OCI-LY3 (cell line): ENCODE measurements around the gene USP5.
"Not testable (repeated sequence)": the region's sequence is repeated elsewhere in the genome, so short reads cannot be mapped to it uniquely, and the experiment has no call there.

Experiments
- H2AFZ ChIP-seq: fragments of 200-600, 300-600 bp; shearing (Covaris generic); 2 replicates; pipeline ENCODE4 v1.6.0; 2014; ENCODE audit warnings: antibody characterized with exemption, low read depth, low read length
- H3K27ac ChIP-seq: fragments of 200-600, 300-600 bp; sonication (generic); 2 replicates; pipeline ENCODE4 v1.5.1; 2014; ENCODE audit warnings: mild to moderate bottlenecking, low read length, moderate library complexity, mixed read lengths
- H3K27me3 ChIP-seq: fragments of 200-600, 300-600 bp; sonication (generic); 2 replicates; pipeline ENCODE4 v1.6.1; 2014; ENCODE audit warnings: low read depth, low read length, mixed read lengths
- H3K36me3 ChIP-seq: fragments of 200-600, 300-600 bp; sonication (generic); replicated peaks from 2 replicates; pipeline ENCODE3; 2014; ENCODE audit warnings: low read depth, low read length, mixed read lengths
- H3K4me1 ChIP-seq: fragments of 300-600, 200-600 bp; sonication (generic); 2 replicates; pipeline ENCODE4 v1.6.1; 2014; ENCODE audit warnings: low read length, mixed read lengths
- H3K4me2 ChIP-seq: fragments of 200-600, 300-600 bp; sonication (generic); 2 replicates; pipeline ENCODE4 v1.6.1; 2014; ENCODE audit warnings: low read length, mixed read lengths
- H3K4me3 ChIP-seq: fragments of 300-600, 200-600 bp; sonication (generic); 2 replicates; pipeline ENCODE4 v1.5.1; 2014; ENCODE audit warnings: antibody characterized with exemption, mild to moderate bottlenecking, low read length, moderate library complexity
- H3K79me2 ChIP-seq: fragments of 300-600, 200-600 bp; shearing (Covaris generic); 2 replicates; pipeline ENCODE4 v1.6.1; 2014; ENCODE audit warnings: mild to moderate bottlenecking, low read length, mixed read lengths
- H3K9ac ChIP-seq: fragments of 300-600, 200-600 bp; shearing (Covaris generic); 2 replicates; pipeline ENCODE4 v1.6.0; 2014; ENCODE audit warnings: mild to moderate bottlenecking, low read length, moderate library complexity
- H3K9me3 ChIP-seq: fragments of 200-600, 300-600 bp; shearing (Covaris generic); 2 replicates; pipeline ENCODE4 v1.6.1; 2014; ENCODE audit warnings: low read length, mixed read lengths; ENCODE audit not compliant: insufficient read depth
- H4K20me1 ChIP-seq: fragments of 200-600, 300-600 bp; sonication (generic); 2 replicates; pipeline ENCODE4 v1.6.1; 2016; ENCODE audit warnings: low read length, mixed read lengths; ENCODE audit not compliant: insufficient read depth
- EZH2phosphoT487 ChIP-seq: fragments of 200-600 bp; shearing (Covaris generic); IDR thresholded peaks from 2 replicates; pipeline ENCODE4 v1.6.1; 2018; ENCODE audit warnings: antibody characterized with exemption, mixed run types, low read depth
- TF ChIP-seq, protein P1 (sequence below): fragments of 200-600, 300-600 bp; sonication (generic); IDR thresholded peaks from 2 replicates; pipeline ENCODE4 v1.5.1; 2014; ENCODE audit warnings: antibody characterized with exemption, low read length, low read depth

USP5 gene

DNA sequence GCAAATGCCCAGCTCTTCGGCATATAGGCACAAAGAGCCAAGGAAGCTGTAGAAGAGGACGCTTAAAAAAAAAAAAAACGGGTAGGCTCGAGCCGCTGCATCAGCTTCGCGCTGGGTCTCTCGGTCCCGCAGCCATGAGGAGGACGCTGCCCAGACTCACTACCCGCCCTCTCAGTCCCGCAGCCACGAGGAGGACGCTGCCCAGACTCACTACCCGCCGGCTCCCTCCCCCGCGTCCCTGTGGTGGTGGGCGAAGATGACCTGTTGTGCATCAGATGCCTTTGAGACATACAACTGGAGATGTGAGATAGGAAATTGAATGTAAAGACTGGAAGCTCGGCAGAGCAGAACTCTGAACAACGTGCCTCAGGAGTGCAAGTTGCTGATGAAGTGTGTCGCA lies 32.6 kb downstream of the USP5 start:
- H3K27ac ChIP-seq: no peak overlapping the region

DNA sequence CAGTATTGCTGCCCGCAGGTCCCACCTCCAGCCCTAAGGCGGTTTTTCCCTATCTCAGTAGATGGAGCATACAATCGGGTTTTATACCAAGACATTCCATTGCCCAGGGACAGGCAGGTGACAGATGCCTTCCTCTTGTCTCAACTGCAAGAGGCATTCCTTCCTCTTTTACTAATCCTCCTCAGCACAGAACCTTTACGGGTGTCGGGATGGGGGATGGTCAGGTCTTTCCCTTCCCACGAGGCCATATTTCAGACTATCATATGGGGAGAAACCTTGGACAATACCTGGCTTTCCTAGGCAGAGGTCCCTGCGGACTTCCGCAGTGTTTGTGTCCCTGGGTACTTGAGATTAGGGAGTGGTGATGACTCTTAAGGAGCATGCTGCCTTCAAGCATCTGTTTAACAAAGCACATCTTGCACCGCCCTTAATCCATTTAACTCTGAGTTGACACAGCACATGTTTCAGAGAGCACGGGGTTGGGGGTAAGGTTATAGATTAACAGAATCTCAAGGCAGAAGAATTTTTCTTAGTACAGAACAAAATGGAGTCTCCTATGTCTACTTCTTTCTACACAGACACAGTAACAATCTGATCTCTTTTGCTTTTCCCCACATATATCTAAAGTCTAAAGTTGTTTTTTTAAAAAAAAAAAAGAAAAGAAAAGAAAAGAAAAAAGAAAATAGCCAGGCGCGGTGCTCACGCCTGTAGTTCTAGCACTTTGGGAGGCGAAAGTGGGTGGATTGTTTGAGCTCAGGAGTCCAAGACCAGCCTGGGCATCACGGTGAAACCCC lies 34.5 kb downstream of the USP5 start:
- H3K79me2 ChIP-seq, H4K20me1 ChIP-seq, H3K27me3 ChIP-seq, H3K36me3 ChIP-seq, H3K9ac ChIP-seq, H3K9me3 ChIP-seq, H2AFZ ChIP-seq, H3K4me3 ChIP-seq: not testable (repeated sequence)
- Histone ChIP-seq H3K4me2 (peak overlapping the region; percentile 24; the same call in 1 of the 2 replicates), H3K27ac (peak overlapping the region; percentile 21), H3K4me1 (peaks cover 32% of the 10 kb centered on the region)

More for the DNA sequence above, 32.6 kb downstream of the USP5 start:
- no peaks in the 10 kb centered on the region for H3K27me3 ChIP-seq
- no peak overlapping the region for H2AFZ ChIP-seq
- no peaks in the 10 kb centered on the region for H4K20me1 ChIP-seq
- no peak overlapping the region for H3K9ac ChIP-seq
- no peaks in the 10 kb centered on the region for H3K36me3 ChIP-seq
- TF ChIP-seq EZH2phosphoT487: no peak
- TF ChIP-seq, protein P1, sequence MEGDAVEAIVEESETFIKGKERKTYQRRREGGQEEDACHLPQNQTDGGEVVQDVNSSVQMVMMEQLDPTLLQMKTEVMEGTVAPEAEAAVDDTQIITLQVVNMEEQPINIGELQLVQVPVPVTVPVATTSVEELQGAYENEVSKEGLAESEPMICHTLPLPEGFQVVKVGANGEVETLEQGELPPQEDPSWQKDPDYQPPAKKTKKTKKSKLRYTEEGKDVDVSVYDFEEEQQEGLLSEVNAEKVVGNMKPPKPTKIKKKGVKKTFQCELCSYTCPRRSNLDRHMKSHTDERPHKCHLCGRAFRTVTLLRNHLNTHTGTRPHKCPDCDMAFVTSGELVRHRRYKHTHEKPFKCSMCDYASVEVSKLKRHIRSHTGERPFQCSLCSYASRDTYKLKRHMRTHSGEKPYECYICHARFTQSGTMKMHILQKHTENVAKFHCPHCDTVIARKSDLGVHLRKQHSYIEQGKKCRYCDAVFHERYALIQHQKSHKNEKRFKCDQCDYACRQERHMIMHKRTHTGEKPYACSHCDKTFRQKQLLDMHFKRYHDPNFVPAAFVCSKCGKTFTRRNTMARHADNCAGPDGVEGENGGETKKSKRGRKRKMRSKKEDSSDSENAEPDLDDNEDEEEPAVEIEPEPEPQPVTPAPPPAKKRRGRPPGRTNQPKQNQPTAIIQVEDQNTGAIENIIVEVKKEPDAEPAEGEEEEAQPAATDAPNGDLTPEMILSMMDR: no peak
- no peaks in the 10 kb centered on the region for H3K9me3 ChIP-seq
- peaks cover 25% of the 10 kb centered on the region for H3K4me1 ChIP-seq
- H3K4me2 ChIP-seq: no peak overlapping the region
- no peaks in the 10 kb centered on the region for H3K79me2 ChIP-seq
- no peak overlapping the region for H3K4me3 ChIP-seq

DNA sequence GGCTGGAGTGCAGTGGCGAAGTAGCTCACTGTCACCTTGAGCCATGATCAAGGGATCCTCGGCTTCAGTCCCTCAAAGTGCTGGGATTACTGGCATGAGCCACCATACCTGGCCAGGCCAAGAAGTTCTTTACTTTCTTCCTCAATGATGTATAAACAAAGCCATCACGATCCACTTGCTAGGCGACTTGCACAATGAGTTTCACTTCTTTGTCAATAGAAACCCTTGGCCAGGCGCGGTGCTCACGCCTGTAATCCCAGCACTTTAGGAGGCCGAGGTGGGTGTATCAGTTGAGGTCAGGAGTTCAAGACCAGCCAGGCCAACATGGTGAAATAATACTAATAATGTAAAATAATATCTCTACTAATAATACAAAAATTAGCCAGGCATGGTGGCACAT lies 35.5 kb downstream of the USP5 start:
- H3K4me3 ChIP-seq: no peak overlapping the region
- H4K20me1 ChIP-seq: no peaks in the 10 kb centered on the region
- TF ChIP-seq, protein P1: no peak
- no peak for TF ChIP-seq EZH2phosphoT487
- H2AFZ ChIP-seq: no peak overlapping the region
- peaks cover 38% of the 10 kb centered on the region for H3K4me1 ChIP-seq
- no peak overlapping the region for H3K9ac ChIP-seq
- no peaks in the 10 kb centered on the region for H3K79me2 ChIP-seq
- no peaks in the 10 kb centered on the region for H3K27me3 ChIP-seq
- H3K27ac ChIP-seq: peak overlapping the region; percentile 21
- H3K9me3 ChIP-seq: no peaks in the 10 kb centered on the region
- H3K36me3 ChIP-seq: no peaks in the 10 kb centered on the region
- H3K4me2 ChIP-seq: peak overlapping the region; percentile 16; the same call in 1 of the 2 replicates

DNA sequence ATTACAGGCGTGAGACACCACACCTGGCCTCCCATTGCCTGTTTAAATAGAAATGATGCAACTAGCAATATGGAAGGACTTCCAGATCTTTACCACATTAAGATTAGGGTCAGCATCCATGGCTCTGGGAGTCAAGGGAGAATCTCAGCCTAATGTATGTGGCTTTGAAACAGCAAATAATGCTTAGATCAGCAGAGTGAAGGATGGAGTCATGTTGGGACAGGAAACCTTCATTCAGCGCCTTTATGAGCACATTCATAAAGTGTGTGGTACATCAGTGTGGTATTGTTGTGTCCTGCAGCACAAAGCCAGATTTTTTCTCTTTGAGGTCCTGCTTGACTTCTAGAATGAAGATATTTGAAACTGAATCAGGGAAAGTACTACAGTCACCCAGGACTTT lies 36.4 kb downstream of the USP5 start:
- no peaks in the 10 kb centered on the region for H3K36me3 ChIP-seq
- no peaks in the 10 kb centered on the region for H3K27me3 ChIP-seq
- H3K9ac ChIP-seq: no peak overlapping the region
- no peak overlapping the region for H2AFZ ChIP-seq
- TF ChIP-seq, protein P1: no peak
- TF ChIP-seq EZH2phosphoT487: no peak
- no peaks in the 10 kb centered on the region for H3K79me2 ChIP-seq
- no peaks in the 10 kb centered on the region for H4K20me1 ChIP-seq
- no peak overlapping the region for H3K4me2 ChIP-seq
- no peaks in the 10 kb centered on the region for H3K9me3 ChIP-seq
- H3K4me1 ChIP-seq: peaks cover 38% of the 10 kb centered on the region
- H3K27ac ChIP-seq: no peak overlapping the region
- no peak overlapping the region for H3K4me3 ChIP-seq

DNA sequence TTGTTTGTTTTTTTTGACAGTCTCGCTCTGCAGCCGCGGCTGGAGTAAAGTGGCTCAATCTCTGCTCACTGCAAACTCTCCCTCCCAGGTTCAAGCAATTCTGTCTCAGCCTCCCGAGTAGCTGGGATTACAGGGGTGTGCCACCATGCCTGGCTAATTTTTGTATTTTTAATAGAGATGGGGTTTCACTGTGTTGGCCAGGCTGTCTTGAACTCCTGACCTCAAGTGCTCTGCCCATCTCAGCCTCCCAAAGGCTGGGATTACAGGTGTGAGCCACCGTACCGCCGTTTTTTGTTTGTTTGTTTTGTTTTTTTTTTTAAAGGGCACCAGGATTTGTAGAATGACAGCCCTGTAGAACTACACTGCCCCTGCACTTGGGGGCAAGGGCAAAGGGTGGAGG lies 36.8 kb downstream of the USP5 start:
- not testable (repeated sequence) for H3K79me2 ChIP-seq, H2AFZ ChIP-seq, H3K27ac ChIP-seq, H3K9me3 ChIP-seq, H3K9ac ChIP-seq, H4K20me1 ChIP-seq, H3K4me2 ChIP-seq, H3K4me3 ChIP-seq, H3K27me3 ChIP-seq, H3K36me3 ChIP-seq
- H3K4me1 ChIP-seq: peaks cover 38% of the 10 kb centered on the region

DNA sequence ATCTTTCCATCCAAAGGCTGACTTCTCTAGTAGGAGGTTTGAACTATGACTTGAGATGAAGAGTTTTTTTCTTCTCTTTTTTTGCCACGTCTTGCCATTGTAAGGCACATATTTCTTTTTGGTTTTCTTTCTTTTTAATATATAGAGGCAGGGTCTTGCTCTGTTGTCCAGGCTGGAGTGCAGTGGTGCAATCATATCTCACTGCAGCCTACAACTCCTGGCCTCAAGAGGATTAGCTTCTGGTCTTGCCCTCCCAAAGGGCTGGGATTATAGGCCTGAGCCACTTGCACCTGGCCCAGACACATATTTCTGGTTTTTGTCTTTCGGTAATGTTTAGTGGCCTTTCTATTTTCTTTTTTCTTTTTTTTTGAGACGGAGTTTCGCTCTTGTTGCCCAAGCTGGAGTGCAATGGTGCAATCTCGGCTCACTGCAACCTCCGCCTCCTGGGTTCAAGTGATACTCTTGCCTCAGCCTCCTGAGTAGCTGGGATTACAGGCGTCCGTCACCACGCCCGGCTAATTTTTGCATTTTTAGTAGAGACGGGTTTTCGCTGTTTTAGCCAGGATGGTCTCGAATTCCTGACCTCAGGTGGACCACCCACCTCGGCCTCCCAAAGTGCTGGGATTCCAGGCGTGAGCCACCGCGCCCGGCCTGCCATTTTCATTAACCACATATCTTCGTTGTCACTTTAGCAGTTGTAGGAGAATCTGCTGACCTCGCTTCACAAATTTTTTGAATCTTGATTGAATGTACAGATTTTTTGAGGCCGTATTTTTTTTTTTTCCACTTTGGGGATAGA lies 38.0 kb downstream of the USP5 start:
- Histone ChIP-seq H3K27ac (peak overlapping the region; percentile 87), H3K4me2 (peak overlapping the region; percentile 93), H3K9ac (peak overlapping the region; percentile 85), H3K4me1 (peaks cover 38% of the 10 kb centered on the region), H3K4me3 (peak overlapping the region; percentile 76)
- not testable (repeated sequence) for H3K36me3 ChIP-seq, H3K9me3 ChIP-seq, H4K20me1 ChIP-seq, H3K27me3 ChIP-seq, H3K79me2 ChIP-seq, H2AFZ ChIP-seq
